GM18507 (cell line): ENCODE data around the gene PPL.

Experiments
- DNase-seq: peaks from one replicate; pipeline ENCODE4 v3.0.0; 2011; ENCODE audit warnings: low read depth; ENCODE audit not compliant: insufficient read length; ENCODE audit errors: extremely low spot score
- FAIRE-seq: peaks from 2 replicates; lab custom pipeline; 2011; peaks lifted over from hg19 to GRCh38; lab: Jason Lieb, UNC

PPL gene

GRCh38 chr16:4894276-4895150 lies 42.4 kb downstream of the PPL start:
- FAIRE-seq = no peak
- no peak for DNase-seq

DNA sequence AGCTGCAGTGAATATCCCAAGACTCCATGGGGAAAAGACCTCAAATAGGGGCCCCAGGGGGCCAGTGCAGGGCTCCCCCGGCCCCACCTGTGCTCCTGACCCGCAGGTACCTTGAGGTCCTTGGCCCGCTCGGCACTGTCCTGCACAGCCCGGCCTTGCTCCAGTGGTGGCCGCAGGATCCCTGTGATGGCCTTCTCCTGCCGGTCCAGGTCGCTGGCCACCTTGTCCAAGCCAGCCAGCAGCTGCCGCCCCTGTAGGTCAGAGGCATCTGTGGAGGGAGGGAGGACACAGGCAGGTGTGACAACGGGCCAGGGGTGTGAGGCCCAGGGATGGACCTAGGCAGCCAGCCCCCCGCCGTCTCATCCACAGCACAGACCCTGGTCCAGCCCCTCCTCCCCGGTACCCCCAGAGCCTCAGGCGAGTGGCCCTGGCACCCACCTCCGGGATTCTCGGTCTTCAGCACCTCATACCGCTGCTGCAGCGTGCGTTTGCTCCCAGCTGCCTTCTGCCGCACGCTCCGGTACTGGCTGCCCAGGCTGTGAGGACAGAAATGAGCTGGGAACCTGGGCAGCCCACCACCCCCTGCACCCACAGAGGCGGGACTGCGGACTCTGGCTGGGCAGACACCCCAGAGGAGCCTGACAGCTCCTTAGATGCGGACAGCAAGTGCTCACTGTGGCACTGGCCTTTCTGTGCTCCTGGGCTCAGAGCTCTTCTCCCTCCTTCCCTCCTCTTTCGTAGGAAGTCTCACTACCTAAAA lies 43.7 kb downstream of the PPL start:
- DNase-seq (no peak), FAIRE-seq (no peak)

DNA sequence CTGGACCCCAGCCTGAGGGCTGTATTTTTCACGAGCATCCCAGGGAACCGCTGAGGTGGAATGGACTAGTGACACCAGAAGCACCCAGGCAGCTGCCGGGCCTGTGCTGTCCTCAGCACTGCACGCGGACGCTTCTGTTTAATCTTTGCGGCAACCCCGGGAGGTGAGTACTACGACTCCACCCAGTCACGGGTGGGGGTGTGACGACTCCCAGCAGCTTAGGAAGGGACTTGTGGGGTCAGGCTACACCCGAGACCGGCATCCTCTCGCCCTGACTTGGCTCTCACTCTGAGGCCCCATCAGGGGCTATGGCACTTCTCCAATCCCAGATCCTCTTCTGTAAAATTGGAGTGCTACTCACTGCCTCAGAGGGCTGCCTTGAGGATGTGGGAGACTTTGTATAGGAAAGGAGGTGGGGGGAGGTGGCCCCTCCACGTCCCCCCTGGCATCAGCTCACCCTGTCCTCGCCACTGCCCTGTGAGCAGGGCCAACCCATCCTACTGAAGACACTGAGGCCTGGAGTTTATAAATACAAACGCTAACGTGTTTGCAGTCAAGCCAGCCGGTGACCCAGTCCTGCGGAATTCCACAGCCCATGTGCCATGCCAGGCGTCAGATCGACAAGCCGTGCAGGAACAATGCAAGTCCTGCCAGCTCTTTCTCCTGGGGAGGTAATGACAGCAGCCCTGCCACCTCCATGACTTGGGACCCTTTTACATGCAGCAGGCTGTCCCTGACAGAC lies 44.4 kb downstream of the PPL start:
- no peak for DNase-seq
- no peak for FAIRE-seq

GRCh38 chr16:4891886-4892216 lies 45.1 kb downstream of the PPL start:
- no peak for FAIRE-seq
- no peak for DNase-seq

- FAIRE-seq (no peak), DNase-seq (no peak)
These were observed 45.7 kb downstream of the PPL start for GRCh38 chr16:4891097-4891885.

- FAIRE-seq = no peak
- no peak for DNase-seq
These were observed 46.3 kb downstream of the PPL start for GRCh38 chr16:4890686-4891085.

DNA sequence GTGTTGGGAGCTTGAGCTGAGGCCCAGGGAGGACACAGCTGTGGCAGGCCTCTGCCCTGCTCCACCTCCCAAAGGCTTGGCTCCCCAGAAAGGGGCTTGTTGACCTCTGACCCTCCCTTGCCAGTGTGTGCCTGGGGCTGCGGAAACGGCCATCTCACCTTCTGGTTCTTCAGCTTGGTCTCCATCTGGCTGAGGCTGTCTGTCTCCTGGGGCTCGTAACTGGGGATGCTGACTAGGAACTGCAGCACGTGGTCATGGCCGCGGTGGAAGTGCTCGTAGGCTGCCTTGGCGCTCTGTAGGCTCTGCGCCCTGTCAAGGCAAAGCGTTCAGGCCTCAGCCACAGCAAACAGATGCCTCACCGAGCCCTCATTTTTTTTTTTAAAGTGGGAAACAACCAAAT lies 46.9 kb downstream of the PPL start:
- DNase-seq (no peak), FAIRE-seq (no peak)

- FAIRE-seq (no peak), DNase-seq (no peak)
These were observed 48.4 kb downstream of the PPL start for GRCh38 chr16:4888428-4889135.

- DNase-seq (no peak), FAIRE-seq (no peak)
These were observed 50.8 kb downstream of the PPL start for GRCh38 chr16:4886151-4886550.

DNA sequence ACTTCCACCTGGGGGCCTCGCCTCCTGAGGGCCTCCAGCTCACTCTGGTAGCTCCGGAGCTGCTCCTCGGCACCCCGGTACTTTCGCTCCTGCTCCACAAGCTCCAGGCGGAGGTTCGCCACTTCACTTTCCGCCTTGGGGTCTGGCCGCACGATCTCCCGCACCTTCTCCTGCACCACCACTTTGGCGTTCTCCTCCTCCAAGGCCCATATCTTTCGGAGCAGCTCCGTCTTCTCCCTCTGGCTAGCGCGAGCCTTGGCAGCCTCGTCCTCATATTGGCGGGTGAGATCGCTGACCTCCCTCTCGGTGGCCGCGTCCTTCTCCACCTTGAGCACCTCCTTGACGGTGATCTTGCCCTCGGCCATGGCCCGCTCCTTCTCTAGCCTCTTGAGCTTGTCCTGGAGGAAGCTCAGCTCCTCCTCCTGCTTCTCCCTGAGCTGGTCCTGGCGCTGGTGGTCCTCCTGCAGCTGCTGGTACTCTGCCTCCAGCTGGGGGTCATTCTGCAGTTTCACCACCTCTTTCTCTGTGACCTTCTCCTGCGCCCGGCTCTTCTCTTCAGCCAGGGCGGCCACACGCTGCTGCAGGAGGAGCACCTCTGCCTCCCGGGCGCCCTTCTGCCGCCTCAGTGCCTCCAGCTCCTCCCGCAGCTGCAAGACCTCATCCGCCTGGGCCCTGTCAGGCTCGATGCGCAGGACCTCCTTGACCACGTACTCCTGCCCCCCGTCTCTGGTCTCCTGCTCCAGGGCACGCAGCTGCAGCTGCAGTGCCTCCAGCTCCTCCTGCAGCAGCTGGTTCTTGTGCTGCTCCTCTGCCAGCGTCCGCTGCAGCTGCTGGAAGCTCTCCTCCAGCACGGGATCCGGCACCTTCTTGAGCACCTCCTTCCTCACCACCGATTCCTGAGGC lies 51.7 kb downstream of the PPL start:
- FAIRE-seq (no peak), DNase-seq (no peak)

DNA sequence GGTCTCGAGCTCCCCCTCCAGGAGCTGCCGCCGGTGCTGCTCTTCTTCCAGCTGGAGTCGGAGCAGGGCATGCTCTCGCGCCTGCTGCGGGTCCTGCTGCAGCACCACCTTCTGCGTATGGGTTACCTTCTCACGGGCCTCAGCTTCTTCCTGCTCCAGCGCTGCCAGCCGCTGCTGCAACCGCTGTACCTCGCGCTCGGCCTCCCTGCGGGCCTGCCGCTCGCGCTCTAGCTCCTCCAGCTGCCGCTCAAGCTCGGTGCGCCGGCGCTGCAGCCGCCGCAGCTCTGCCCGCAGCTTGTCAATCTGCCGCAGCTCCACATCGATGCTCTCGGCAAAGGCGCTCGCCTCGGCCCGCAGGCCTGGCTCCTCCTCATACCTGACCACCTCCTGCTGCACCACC lies 52.7 kb downstream of the PPL start:
- DNase-seq (no peak), FAIRE-seq (no peak)

DNA sequence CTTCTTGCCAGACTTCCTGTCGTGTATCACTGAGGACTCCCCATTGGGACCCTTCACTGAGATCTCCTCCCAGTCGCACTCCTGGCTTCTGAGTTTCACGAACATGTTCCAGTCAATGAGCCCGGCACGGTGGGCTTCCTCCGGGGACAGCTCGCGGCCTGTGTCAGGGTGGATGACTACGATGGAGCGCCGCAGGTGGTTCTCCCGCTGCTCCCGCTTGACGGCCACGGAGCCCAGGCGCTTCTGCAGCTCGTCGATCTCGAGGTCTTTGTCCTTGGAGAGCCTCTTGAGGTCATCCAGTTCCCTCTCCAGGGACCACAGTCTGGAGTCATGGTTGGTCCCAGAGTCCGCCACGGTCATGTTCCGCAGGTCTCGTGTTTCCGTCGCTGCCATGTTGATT lies 53.4 kb downstream of the PPL start:
- FAIRE-seq (no peak), DNase-seq (no peak)

- FAIRE-seq (no peak), DNase-seq (no peak)
These were observed 54.2 kb downstream of the PPL start for GRCh38 chr16:4882633-4883285.

GRCh38 chr16:4882000-4882632 lies 54.8 kb downstream of the PPL start:
- DNase-seq (no peak), FAIRE-seq (no peak)

DNA sequence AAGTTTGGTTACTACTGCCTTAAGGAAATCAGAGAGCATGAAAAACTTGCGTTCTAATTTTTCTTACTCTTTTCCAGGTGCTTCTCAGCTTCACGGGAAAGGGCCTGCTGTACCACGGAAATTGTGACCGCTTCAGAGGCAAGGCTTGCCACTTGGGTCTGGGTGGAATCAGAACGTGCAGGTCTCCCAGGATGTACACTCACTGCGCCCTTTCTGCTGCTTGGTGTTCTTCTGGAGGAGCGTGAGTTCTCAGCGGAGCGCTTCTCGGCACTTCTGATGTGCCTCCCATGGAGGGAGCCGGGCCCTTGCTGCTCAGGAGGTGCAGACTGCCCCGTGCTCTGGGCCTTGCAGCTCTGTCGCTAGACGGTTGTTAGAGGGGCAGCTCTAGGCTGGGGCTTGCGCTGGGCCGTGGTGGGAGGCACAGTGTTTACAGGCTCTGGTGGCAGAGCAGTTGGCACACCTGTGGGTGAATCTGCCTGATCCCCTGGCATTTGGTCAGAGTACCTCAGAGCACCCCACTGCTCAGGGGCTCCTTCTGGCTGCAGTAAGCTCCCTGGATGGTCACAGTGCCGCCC lies 56.9 kb downstream of the PPL start:
- FAIRE-seq (no peak), DNase-seq (no peak)

- no peak for FAIRE-seq
- no peak for DNase-seq
These were observed 57.9 kb downstream of the PPL start for GRCh38 chr16:4879049-4879448.

DNA sequence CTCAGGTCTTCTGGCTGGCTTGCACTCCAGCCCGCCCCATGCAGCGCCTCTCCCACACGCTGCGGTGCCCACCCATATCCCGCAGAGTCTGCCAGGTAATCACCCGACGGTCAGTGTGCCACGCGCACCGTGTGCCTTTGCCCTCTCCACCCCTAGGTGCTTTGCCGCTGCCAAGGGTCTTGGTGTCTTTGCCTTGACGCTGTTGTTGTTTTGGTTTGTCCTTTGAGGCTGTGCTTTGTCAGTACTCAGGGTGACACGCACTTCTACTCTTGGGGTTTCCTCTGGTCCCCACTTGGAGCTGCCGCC lies 59.6 kb downstream of the PPL start:
- no peak for FAIRE-seq
- no peak for DNase-seq
